HepG2 (cell line): ENCODE results near the gene KCTD14. TPM values are rescaled to one million over a fixed set of nuclear protein-coding genes. Genes with fewer than 3 reads are reported as not detected.

Experiments
- AKNA ChIP-seq: sonication (generic); formaldehyde crosslinking; IDR thresholded peaks from 2 replicates; pipeline ENCODE4 v1.4.0; 2020; ENCODE audit warnings: missing genetic modification reagents, borderline replicate concordance
- ATM ChIP-seq: fragments of 450-650 bp; IDR thresholded peaks from 2 replicates; pipeline ENCODE4 v1.7.1; 2017; ENCODE audit warnings: mild to moderate bottlenecking, borderline replicate concordance
- FOXO1 ChIP-seq: sonication (generic); formaldehyde crosslinking; IDR thresholded peaks from 2 replicates; pipeline ENCODE4 v1.4.0; 2020; ENCODE audit warnings: missing genetic modification reagents
- HNRNPK ChIP-seq: fragments of 200-400 bp; formaldehyde crosslinking; IDR thresholded peaks from 2 replicates; pipeline ENCODE4 v1.6.1; 2018; ENCODE audit warnings: low read length, low read depth, moderate library complexity, mild to moderate bottlenecking; ENCODE audit not compliant: poor library complexity, severe bottlenecking
- JUN ChIP-seq: sonication (generic); formaldehyde crosslinking; IDR thresholded peaks from 2 replicates; pipeline ENCODE4 v1.4.0; 2020; ENCODE audit warnings: mild to moderate bottlenecking, missing genetic modification reagents
- KDM6A ChIP-seq: IDR thresholded peaks from 2 replicates; pipeline ENCODE4 v1.6.1; 2016; ENCODE audit warnings: low read depth
- MIER3 ChIP-seq: IDR thresholded peaks from 2 replicates; pipeline ENCODE4 v1.6.1; 2016; ENCODE audit warnings: missing compliant biosample characterization, borderline replicate concordance
- MYC ChIP-seq: sonication (generic); formaldehyde crosslinking; IDR thresholded peaks from 2 replicates; pipeline ENCODE4 v1.9.0; 2021; ENCODE audit warnings: missing genetic modification reagents, borderline replicate concordance
- PRPF4 ChIP-seq: fragments of 200-400 bp; formaldehyde crosslinking; IDR thresholded peaks from 2 replicates; pipeline ENCODE4 v1.6.1; 2016; ENCODE audit warnings: low read length, low read depth; ENCODE audit not compliant: poor library complexity, severe bottlenecking
- RBM22 ChIP-seq: fragments of 200-400 bp; formaldehyde crosslinking; optimal IDR thresholded peaks from 2 replicates; pipeline ENCODE3; 2017; ENCODE audit warnings: mild to moderate bottlenecking, low read length, moderate library complexity
- SNAI1 ChIP-seq: sonication (generic); formaldehyde crosslinking; IDR thresholded peaks from 2 replicates; pipeline ENCODE4 v1.5.0; 2020; ENCODE audit warnings: mild to moderate bottlenecking, missing genetic modification reagents, borderline replicate concordance
- TOE1 ChIP-seq: sonication (generic); formaldehyde crosslinking; IDR thresholded peaks from 2 replicates; pipeline ENCODE4 v1.4.0; 2020; ENCODE audit warnings: mild to moderate bottlenecking, missing genetic modification reagents
- U2AF1 ChIP-seq: fragments of 200-400 bp; formaldehyde crosslinking; optimal IDR thresholded peaks from 2 replicates; pipeline ENCODE3; 2017; ENCODE audit warnings: mild to moderate bottlenecking, low read depth, low read length
- YEATS4 ChIP-seq: sonication (generic); formaldehyde crosslinking; IDR thresholded peaks from 2 replicates; pipeline ENCODE4 v1.4.0; 2020; ENCODE audit warnings: missing genetic modification reagents, borderline replicate concordance
- ZNF282 ChIP-seq: fragments of 450-650 bp; IDR thresholded peaks from 2 replicates; pipeline ENCODE4 v1.6.1; 2018; ENCODE audit not compliant: partially characterized antibody
- ZNF703 ChIP-seq: sonication (generic); formaldehyde crosslinking; IDR thresholded peaks from 2 replicates; pipeline ENCODE4 v1.5.1; 2020; ENCODE audit warnings: missing genetic modification reagents, mild to moderate bottlenecking, moderate library complexity, borderline replicate concordance
- ZSCAN29 ChIP-seq: sonication (generic); formaldehyde crosslinking; conservative IDR thresholded peaks from 2 replicates; pipeline ENCODE4 v1.4.0; 2020; ENCODE audit warnings: mild to moderate bottlenecking, missing genetic modification reagents
- polyA plus RNA-seq, 8 experiments: library from polyadenylated mRNA; depleted of rRNA in 3 of 8; stranded (reverse) in 7 of 8; unstranded in 1 of 8; fragments of >200 nt; fragmentation: Illumina TruSeq in 4 of 8; extraction: Trizol in 4 of 8; gene quantifications; 2 replicates each; pipeline versions ENCODE4 v1.2.1 to v1.2.3, GENCODE V29; 2011 to 2016; ENCODE audit warnings: low read depth in 4 of 8, missing spikeins in 1 of 8, mixed read lengths in 1 of 8; ENCODE audit not compliant: insufficient read depth in 1 of 8
- total RNA-seq, 5 experiments: library from RNA; depleted of rRNA; stranded (reverse); fragments of >200 nt; fragmentation: Illumina TruSeq; extraction: Trizol; gene quantifications; 2 replicates each; pipeline ENCODE4 v1.2.3, GENCODE V29; 2016; ENCODE audit warnings: low read depth in 1 of 5
- TF ChIP-seq, protein P1 (sequence below): sonication (generic); formaldehyde crosslinking; IDR thresholded peaks from 2 replicates; pipeline ENCODE4 v1.8.0; 2022; ENCODE audit warnings: missing genetic modification reagents, mild to moderate bottlenecking, borderline replicate concordance
- TF ChIP-seq, protein P2 (sequence below): sonication (generic); formaldehyde crosslinking; IDR thresholded peaks from 2 replicates; pipeline ENCODE4 v1.8.0; 2022; ENCODE audit warnings: mild to moderate bottlenecking, missing genetic modification reagents, borderline replicate concordance
- TF ChIP-seq, protein P3 (sequence below), 2 experiments: fragments of 450-650 bp in 1 of 2; sonication (generic) in 1 of 2; formaldehyde crosslinking; IDR thresholded peaks; 2 replicates each; pipeline versions ENCODE4 v1.5.0 to v1.8.0; 2020 to 2022; ENCODE audit warnings: mild to moderate bottlenecking in 1 of 2, missing genetic modification reagents in 1 of 2

KCTD14 gene
- total and polyA plus RNA-seq, 2 of the 13 experiments (the other 11 are each of a cell fraction or from before 2014, with no cell fraction given) = 10.3 to 15.6 TPM

DNA sequence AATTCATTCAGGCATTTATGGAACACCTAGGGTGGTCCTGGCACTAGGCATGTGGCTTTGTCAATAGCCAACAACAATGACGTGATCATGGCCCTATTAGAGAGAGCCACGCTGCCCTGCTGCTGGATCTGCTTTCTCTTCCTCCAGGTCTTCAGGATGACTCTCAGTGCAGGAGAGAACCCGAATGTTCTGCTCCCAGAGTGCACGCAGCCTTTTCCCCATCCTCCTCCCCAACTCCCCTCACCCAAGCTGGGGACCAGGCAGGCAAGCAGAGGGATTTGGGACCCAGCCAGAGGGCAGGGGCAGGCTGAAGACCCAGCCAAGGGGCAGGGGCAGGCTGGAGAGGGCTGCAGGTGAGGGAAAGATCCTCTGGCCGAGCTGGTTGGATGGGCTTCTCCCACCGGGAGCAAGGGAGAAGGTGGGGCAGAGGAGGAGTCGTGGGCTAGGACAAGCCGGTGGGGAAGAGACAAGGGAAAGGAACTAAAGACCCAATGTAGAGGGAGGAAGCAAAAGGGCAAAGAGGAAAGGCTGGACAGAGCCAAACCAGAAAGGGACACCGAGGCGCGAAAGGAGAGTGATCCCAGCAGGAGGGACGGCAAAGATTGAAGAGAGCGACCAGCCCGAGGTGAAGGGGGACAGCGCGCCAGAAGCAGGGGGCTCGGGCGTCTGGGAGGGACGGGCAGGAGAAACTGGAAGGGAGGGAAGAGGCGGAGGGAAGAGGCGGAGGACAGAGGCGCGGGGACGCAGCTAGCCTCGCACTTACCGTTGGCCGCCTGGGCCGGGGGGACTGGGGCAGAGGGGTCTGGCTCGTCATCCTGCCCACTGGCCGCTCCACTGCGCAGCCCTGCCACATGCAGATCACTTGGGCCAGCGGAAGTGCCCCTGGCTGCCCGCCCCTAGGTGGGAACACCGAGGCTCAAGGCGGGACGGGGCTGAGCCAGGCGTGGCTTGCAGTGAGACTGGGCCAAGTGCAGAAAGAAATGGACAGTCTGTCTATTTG lies at the start of gene KCTD14 (continued):
- TF ChIP-seq, protein P1, sequence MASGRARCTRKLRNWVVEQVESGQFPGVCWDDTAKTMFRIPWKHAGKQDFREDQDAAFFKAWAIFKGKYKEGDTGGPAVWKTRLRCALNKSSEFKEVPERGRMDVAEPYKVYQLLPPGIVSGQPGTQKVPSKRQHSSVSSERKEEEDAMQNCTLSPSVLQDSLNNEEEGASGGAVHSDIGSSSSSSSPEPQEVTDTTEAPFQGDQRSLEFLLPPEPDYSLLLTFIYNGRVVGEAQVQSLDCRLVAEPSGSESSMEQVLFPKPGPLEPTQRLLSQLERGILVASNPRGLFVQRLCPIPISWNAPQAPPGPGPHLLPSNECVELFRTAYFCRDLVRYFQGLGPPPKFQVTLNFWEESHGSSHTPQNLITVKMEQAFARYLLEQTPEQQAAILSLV = peak; percentile 90; the same call in 1 of the 2 replicates
- TF ChIP-seq MYC = peak; percentile 40; the same call in 1 of the 2 replicates
- TF ChIP-seq ZNF282 = no peak
- TF ChIP-seq PRPF4 = no peak
- TF ChIP-seq YEATS4 (CRISPR knock-in tag) = no peak
- TF ChIP-seq KDM6A (CRISPR knock-in tag) = no peak
- TF ChIP-seq, protein P2, sequence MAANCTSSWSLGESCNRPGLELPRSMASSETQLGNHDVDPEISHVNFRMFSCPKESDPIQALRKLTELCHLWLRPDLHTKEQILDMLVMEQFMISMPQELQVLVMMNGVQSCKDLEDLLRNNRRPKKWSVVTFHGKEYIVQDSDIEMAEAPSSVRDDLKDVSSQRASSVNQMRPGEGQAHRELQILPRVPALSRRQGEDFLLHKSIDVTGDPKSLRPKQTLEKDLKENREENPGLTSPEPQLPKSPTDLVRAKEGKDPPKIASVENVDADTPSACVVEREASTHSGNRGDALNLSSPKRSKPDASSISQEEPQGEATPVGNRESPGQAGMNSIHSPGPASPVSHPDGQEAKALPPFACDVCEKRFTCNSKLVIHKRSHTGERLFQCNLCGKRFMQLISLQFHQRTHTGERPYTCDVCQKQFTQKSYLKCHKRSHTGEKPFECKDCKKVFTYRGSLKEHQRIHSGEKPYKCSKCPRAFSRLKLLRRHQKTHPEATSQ (CRISPR knock-in tag) = no peak
- TF ChIP-seq TOE1 = no peak
- no peak for TF ChIP-seq MIER3 (CRISPR knock-in tag)
- TF ChIP-seq FOXO1 (CRISPR knock-in tag) = no peak
- TF ChIP-seq ZSCAN29 (CRISPR knock-in tag) = peak; percentile 89
- peak; percentile 46 for TF ChIP-seq HNRNPK
- no peak for TF ChIP-seq AKNA (CRISPR knock-in tag)
- TF ChIP-seq, protein P3, sequence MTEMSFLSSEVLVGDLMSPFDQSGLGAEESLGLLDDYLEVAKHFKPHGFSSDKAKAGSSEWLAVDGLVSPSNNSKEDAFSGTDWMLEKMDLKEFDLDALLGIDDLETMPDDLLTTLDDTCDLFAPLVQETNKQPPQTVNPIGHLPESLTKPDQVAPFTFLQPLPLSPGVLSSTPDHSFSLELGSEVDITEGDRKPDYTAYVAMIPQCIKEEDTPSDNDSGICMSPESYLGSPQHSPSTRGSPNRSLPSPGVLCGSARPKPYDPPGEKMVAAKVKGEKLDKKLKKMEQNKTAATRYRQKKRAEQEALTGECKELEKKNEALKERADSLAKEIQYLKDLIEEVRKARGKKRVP (CRISPR knock-in tag; IDR thresholded peaks at IDR 0.05) = peak in 1 of 2 experiments; percentile 66; a peak in 1 of 4 replicates
- TF ChIP-seq RBM22 = no peak
- TF ChIP-seq U2AF1 = no peak
- no peak for TF ChIP-seq ZNF703
- no peak for TF ChIP-seq ATM
- no peak for TF ChIP-seq SNAI1 (CRISPR knock-in tag)
- 0 out of 2 replicates have a peak, but pooled peaks have one; percentile 37 for TF ChIP-seq JUN (CRISPR knock-in tag)
